Sigmoid colon (tissue), 7 donors: ENCODE measurements around the gene OR5AL1. TPM values are rescaled to one million over a fixed set of nuclear protein-coding genes. Genes with fewer than 3 reads are reported as not detected.
"Not testable (repeated sequence)": the region's sequence is repeated elsewhere in the genome, so short reads cannot be mapped to it uniquely, and the experiment has no call there.

Source experiments
- DNase-seq: peaks from one replicate; pipeline ENCODE4 v3.0.0-alpha.2; 2019
- H3K27ac ChIP-seq, 4 donors: fragments of 200-600 bp; sonication (generic); one replicate each; pipeline ENCODE4 v1.5.1; 2016 to 2019; ENCODE audit warnings: mild to moderate bottlenecking in 1 of 4
- H3K27me3 ChIP-seq, 3 donors: fragments of 200-600 bp; sonication (generic); one replicate each; pipeline ENCODE4 v1.5.1; 2019; ENCODE audit warnings: mild to moderate bottlenecking in 1 of 3
- H3K36me3 ChIP-seq, 4 donors: fragments of 200-600 bp; sonication (generic); one replicate each; pipeline ENCODE4 v1.5.1; 2016 to 2019
- H3K4me1 ChIP-seq, 4 donors: fragments of 200-600 bp; sonication (generic); one replicate each; pipeline ENCODE4 v1.5.1; 2017 to 2019
- H3K4me3 ChIP-seq, 4 donors: fragments of 200-600 bp; sonication (generic); one replicate each; pipeline ENCODE4 v1.5.1; 2017 to 2019; ENCODE audit warnings: mild to moderate bottlenecking in 2 of 4, moderate library complexity in 1 of 4
- H3K9me3 ChIP-seq, 4 donors: fragments of 200-600 bp in 3 of 4; sonication (generic) in 3 of 4; one replicate each; pipeline versions ENCODE4 v1.5.1 to v1.6.1; 2013 to 2019
- EP300 ChIP-seq, 4 donors: sonication (generic); formaldehyde crosslinking; IDR thresholded peaks; one replicate each; pipeline ENCODE4 v1.6.1; 2017; ENCODE audit warnings: antibody characterized with exemption in 4 of 4
- POLR2A ChIP-seq, 2 donors: fragments of 450-650 bp; IDR thresholded peaks; one replicate each; pipeline ENCODE4 v1.6.1; 2016; ENCODE audit warnings: antibody characterized with exemption in 2 of 2, mild to moderate bottlenecking in 2 of 2, moderate library complexity in 2 of 2
- POLR2AphosphoS5 ChIP-seq, 4 donors: sonication (generic); formaldehyde crosslinking; IDR thresholded peaks; one replicate each; pipeline ENCODE4 v1.6.1; 2017; ENCODE audit warnings: antibody characterized with exemption in 4 of 4
- WGBS, 2 donors: extraction: QIAGEN DNeasy Blood & Tissue Kit; methylation state at CpG; one replicate each; pipeline ENCODE4 v1.1.7; 2013; 5-methylcytosine and 5-hydroxymethylcytosine counted together
- intact Hi-C: fragments of 100-400 bp; cut with DNase I; formaldehyde crosslinking; loops from one replicate; pipeline ENCODE4 v1.15.1; 2023
- polyA plus RNA-seq, 3 donors: library from polyadenylated mRNA; stranded (reverse); fragments of 200-250 nt; gene quantifications; one replicate each; pipeline ENCODE4 v1.2.3, GENCODE V29; 2013
- total RNA-seq, 4 donors: library from RNA; depleted of rRNA; stranded (reverse); fragments of >200 nt; gene quantifications; one replicate each; pipeline ENCODE4 v1.1.0, GENCODE V29; 2016
- TF ChIP-seq, protein P1 (sequence below), 4 experiments: fragments of 450-650 bp in 3 of 4; fragments of 200-600 bp in 1 of 4; IDR thresholded peaks; one replicate each; pipeline ENCODE4 v1.5.1; 2016 to 2019; ENCODE audit warnings: antibody characterized with exemption in 4 of 4, mild to moderate bottlenecking in 3 of 4, moderate library complexity in 2 of 4
- donor health status: healthy with polysubstance abuse.
- donor health status: Bipolar disorder and iron deficiency.
- donor health status: healthy.

The OR5AL1 gene
- total RNA-seq (not detected), polyA plus RNA-seq (not detected)

DNA sequence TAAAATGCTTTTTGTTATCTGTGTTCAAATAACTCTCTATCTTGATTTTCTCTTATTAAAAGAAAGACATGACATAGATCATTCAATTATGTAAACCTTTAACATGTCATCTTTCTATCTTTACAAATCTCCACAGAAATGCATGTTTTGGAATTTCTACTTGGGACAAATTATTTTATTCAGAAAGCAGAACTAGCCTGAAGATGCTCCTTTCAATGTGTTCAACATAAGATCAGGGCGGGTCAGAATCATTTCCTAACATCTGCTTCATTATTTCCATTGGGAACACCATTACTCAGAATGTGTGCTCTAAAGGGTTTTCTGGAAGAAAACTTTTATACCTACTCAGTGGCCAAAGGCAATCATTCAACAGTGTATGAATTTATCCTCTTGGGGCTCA, at the start of gene OR5AL1:
OR5AL1 (plus strand) TSS at position 301 of the 400 bp plus-strand sequence.
- Histone ChIP-seq H3K36me3 (no peaks in the 10 kb centered on the region), H3K9me3 (no peaks in the 10 kb centered on the region), H3K4me1 (no peaks in the 10 kb centered on the region), H3K27me3 (no peaks in the 10 kb centered on the region), H3K4me3 (no peak within 1 kb of the TSS), H3K27ac (no peak within 1 kb of the TSS)
- 88 to 91% methylated on average over 1 of the region's 1 CpG for WGBS, 2 donors
- no peak for DNase-seq
- intact Hi-C loops, result no loop called here
- TF ChIP-seq POLR2AphosphoS5 (IDR thresholded peaks at IDR 0.05) (no peak), POLR2A (IDR thresholded peaks at IDR 0.05) (no peak), EP300 (IDR thresholded peaks at IDR 0.05) (no peak)
- TF ChIP-seq, protein P1, sequence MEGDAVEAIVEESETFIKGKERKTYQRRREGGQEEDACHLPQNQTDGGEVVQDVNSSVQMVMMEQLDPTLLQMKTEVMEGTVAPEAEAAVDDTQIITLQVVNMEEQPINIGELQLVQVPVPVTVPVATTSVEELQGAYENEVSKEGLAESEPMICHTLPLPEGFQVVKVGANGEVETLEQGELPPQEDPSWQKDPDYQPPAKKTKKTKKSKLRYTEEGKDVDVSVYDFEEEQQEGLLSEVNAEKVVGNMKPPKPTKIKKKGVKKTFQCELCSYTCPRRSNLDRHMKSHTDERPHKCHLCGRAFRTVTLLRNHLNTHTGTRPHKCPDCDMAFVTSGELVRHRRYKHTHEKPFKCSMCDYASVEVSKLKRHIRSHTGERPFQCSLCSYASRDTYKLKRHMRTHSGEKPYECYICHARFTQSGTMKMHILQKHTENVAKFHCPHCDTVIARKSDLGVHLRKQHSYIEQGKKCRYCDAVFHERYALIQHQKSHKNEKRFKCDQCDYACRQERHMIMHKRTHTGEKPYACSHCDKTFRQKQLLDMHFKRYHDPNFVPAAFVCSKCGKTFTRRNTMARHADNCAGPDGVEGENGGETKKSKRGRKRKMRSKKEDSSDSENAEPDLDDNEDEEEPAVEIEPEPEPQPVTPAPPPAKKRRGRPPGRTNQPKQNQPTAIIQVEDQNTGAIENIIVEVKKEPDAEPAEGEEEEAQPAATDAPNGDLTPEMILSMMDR (IDR thresholded peaks at IDR 0.05), result no peak

DNA sequence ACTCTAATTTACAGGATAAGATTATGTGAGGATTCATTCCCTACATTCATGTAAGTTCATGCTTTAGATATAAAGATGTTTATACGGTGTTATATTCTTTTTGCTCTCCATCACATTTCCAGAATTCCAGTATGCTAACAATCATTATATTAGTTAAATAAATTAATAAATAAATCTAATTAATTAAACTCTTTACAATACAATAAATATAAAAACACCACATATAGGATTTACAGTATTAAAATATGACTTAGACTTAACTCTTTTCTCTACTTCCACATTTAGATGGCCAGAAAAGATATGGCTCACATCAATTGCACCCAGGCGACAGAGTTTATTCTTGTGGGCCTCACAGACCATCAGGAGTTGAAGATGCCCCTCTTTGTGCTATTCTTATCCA, 37.2 kb upstream of the OR5AL1 start, which contains the start of gene OR8U1:
OR8U1 (plus strand) TSS at position 301 of the 400 bp plus-strand sequence; CDS start at position 301, 0 bp downstream.
- TF ChIP-seq EP300 (IDR thresholded peaks at IDR 0.05), result no peak
- TF ChIP-seq POLR2AphosphoS5 (IDR thresholded peaks at IDR 0.05), result no peak
- TF ChIP-seq POLR2A (IDR thresholded peaks at IDR 0.05), result no peak
- TF ChIP-seq, protein P1 (IDR thresholded peaks at IDR 0.05), result no peak

DNA sequence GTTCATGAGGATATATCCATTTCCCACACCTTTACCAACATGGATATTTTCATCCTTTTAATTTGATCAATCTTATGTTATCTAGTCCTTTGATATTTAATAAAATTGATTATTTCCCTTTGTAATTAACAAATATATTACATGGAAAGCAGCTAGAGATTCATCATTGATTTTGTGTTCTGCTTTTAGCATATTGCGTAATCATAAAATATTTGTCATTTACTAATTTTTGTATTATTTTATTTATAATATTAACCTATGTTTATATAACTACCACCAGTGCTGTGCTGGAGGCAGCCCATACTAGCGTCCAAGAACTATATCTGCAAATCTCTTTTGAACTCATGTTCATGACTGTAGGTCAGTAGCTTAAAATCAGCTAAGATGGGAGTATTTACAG, 32.4 kb upstream of the OR5AL1 start:
- WGBS, 2 donors, result 88 to 89% methylated on average over 2 of the region's 2 CpGs
- TF ChIP-seq POLR2A (IDR thresholded peaks at IDR 0.05) (no peak), EP300 (IDR thresholded peaks at IDR 0.05) (no peak)
- TF ChIP-seq, protein P1 (IDR thresholded peaks at IDR 0.05), result no peak
- H3K27me3 ChIP-seq, result no peaks in the 10 kb centered on the region
- H3K27ac ChIP-seq, result no peak overlapping the region
- H3K36me3 ChIP-seq, result no peaks in the 10 kb centered on the region
- no peak for DNase-seq
- H3K4me1 ChIP-seq, result no peaks in the 10 kb centered on the region
- no peaks in the 10 kb centered on the region for H3K9me3 ChIP-seq
- intact Hi-C loops, result no loop called here
- no peak overlapping the region for H3K4me3 ChIP-seq

More for the DNA sequence above, 37.2 kb upstream of the OR5AL1 start, which contains the start of gene OR8U1:
- DNase-seq, result no peak
- intact Hi-C loops, result no loop called here
- H3K27ac ChIP-seq, result no peak within 1 kb of the TSS
- H3K4me3 ChIP-seq, result no peak within 1 kb of the TSS
- no peaks in the 10 kb centered on the region for H3K4me1 ChIP-seq
- H3K27me3 ChIP-seq, result no peaks in the 10 kb centered on the region
- no peaks in the 10 kb centered on the region for H3K36me3 ChIP-seq
- WGBS, 2 donors, result 79 to 92% methylated on average over 2 of the region's 2 CpGs
- H3K9me3 ChIP-seq, result no peaks in the 10 kb centered on the region

DNA sequence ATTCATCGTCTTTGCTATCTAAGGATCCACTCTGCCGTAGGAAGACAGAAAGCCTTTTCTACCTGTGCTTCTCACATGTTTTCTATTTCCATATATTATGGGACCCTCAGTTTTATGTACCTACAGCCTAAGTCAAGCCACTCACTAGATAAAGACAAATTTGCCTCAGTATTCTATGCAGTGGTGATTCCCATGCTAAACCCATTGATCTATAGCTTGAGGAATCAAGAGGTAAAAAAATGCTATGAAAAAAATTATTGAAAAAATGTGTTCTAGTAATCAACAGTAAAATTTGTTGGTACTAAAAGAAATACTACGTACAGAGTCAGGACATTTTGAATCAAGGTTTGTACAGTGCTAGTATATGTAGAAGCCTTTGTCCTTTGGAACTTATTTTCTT, 18.1 kb upstream of the OR5AL1 start:
- no peak for TF ChIP-seq POLR2AphosphoS5 (IDR thresholded peaks at IDR 0.05)
- TF ChIP-seq EP300 (IDR thresholded peaks at IDR 0.05), result no peak
- TF ChIP-seq POLR2A (IDR thresholded peaks at IDR 0.05), result no peak
- TF ChIP-seq, protein P1 (IDR thresholded peaks at IDR 0.05), result no peak
- Histone ChIP-seq H3K27ac (no peak overlapping the region), H3K9me3 (no peaks in the 10 kb centered on the region), H3K4me1 (no peaks in the 10 kb centered on the region), H3K27me3 (no peaks in the 10 kb centered on the region), H3K36me3 (no peaks in the 10 kb centered on the region), H3K4me3 (no peak overlapping the region)
- 73 to 83% methylated on average over 3 of the region's 3 CpGs for WGBS, 2 donors
- no peak for DNase-seq
- intact Hi-C loops, result no loop called here

DNA sequence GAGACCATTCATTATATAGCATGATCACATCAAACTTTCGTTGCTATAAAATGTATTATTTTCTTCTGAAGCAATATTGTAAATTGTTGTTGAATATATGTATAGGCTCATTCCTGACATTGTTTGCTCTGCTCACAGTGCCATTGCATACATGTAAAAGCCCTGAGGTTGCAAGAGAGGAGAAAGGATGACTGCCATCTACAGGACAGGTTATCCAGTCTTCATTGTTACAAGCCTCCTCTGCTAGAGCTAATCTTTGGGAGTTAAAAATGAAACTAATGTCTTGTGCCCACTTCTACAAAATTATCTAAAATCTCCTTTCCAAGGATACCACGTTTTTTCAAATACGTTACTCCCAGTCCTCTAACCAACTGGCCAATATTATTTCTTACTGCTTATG, 16.4 kb upstream of the OR5AL1 start:
- Histone ChIP-seq H3K4me3 (no peak overlapping the region), H3K27me3 (no peaks in the 10 kb centered on the region), H3K36me3 (no peaks in the 10 kb centered on the region), H3K4me1 (no peaks in the 10 kb centered on the region), H3K9me3 (no peaks in the 10 kb centered on the region), H3K27ac (no peak overlapping the region)
- intact Hi-C loops, result no loop called here
- no peak for DNase-seq
- 74 to 84% methylated on average over 3 of the region's 3 CpGs for WGBS, 2 donors
- no peak for TF ChIP-seq POLR2AphosphoS5 (IDR thresholded peaks at IDR 0.05)
- TF ChIP-seq, protein P1 (IDR thresholded peaks at IDR 0.05), result no peak
- no peak for TF ChIP-seq EP300 (IDR thresholded peaks at IDR 0.05)
- TF ChIP-seq POLR2A (IDR thresholded peaks at IDR 0.05), result no peak

DNA sequence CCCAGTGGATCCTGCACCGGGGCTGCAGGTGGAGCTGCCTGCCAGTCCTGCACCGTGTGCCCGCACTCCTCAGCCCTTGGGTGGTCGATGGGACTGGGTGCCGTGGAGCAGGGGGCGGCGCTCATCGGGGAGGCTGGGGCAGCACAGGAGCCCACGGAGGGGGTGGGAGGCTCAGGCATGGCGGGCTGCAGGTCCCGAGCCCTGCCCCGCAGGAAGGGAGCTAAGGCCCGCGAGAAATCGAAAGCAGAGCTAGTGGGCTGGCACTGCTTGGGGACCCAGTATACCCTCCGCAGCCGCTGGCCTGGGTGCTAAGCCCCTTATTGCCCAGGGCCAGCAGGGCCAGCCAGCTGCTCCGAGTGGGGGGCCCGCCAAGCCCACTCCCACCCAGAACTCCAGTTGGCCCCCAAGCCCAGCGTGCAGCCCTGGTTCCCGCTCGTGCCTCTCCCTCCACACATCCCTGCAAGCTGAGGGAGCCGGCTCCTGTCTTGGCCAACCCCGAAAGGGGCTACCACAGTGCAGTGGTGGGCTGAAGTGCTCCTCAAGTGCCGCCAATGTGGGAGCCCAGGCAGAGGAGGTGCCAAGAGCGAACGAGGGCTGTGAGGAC, 10.5 kb upstream of the OR5AL1 start:
- H3K4me3 ChIP-seq, intact Hi-C loops, H3K9me3 ChIP-seq, H3K27me3 ChIP-seq, DNase-seq, H3K27ac ChIP-seq, H3K36me3 ChIP-seq, H3K4me1 ChIP-seq: not testable (repeated sequence)
- WGBS, 2 donors, result 96% methylated on average over 27 of the region's 27 CpGs
